CD4-positive, alpha-beta T cell treated with Interleukin-21 for 1 hour (primary cell): ENCODE measurements around the gene LRRK2.
"Not testable (repeated sequence)": the region's sequence is repeated elsewhere in the genome, so short reads cannot be mapped to it uniquely, and the experiment has no call there.

Source experiments
- DNase-seq: peaks from one replicate; pipeline ENCODE4 v3.0.0-alpha.2; 2020

Gene LRRK2

GRCh38 chr12:40250652-40251051 lies 25.9 kb downstream of the LRRK2 start:
- not testable (repeated sequence) for DNase-seq

GRCh38 chr12:40253936-40254335 lies 29.1 kb downstream of the LRRK2 start:
- no peak for DNase-seq

- no peak for DNase-seq
Observed at GRCh38 chr12:40254455-40255085, 29.8 kb downstream of the LRRK2 start.

GRCh38 chr12:40258371-40258770 lies 33.6 kb downstream of the LRRK2 start:
- DNase-seq: no peak

GRCh38 chr12:40261937-40262336 lies 37.1 kb downstream of the LRRK2 start:
- no peak for DNase-seq

- DNase-seq: no peak
Observed at GRCh38 chr12:40262657-40263056, 37.9 kb downstream of the LRRK2 start.

GRCh38 chr12:40263616-40264409 lies 39.0 kb downstream of the LRRK2 start:
- no peak for DNase-seq

- DNase-seq: no peak
Observed at GRCh38 chr12:40271981-40272664, 47.3 kb downstream of the LRRK2 start.

GRCh38 chr12:40281791-40282364 lies 57.1 kb downstream of the LRRK2 start:
- no peak for DNase-seq

- DNase-seq: no peak
Observed at GRCh38 chr12:40286583-40286982, 61.8 kb downstream of the LRRK2 start.

GRCh38 chr12:40287369-40287975 lies 62.7 kb downstream of the LRRK2 start:
- no peak for DNase-seq

- no peak for DNase-seq
Observed at GRCh38 chr12:40292788-40293429, 68.1 kb downstream of the LRRK2 start.

GRCh38 chr12:40298341-40298740 lies 73.5 kb downstream of the LRRK2 start:
- no peak for DNase-seq

GRCh38 chr12:40300490-40300889 lies 75.7 kb downstream of the LRRK2 start:
- no peak for DNase-seq

- no peak for DNase-seq
Observed at GRCh38 chr12:40309001-40309400, 84.2 kb downstream of the LRRK2 start.

GRCh38 chr12:40310211-40310610 lies 85.4 kb downstream of the LRRK2 start:
- no peak for DNase-seq

GRCh38 chr12:40312196-40312595 lies 87.4 kb downstream of the LRRK2 start:
- DNase-seq: no peak

GRCh38 chr12:40312982-40313576 lies 88.3 kb downstream of the LRRK2 start:
- no peak for DNase-seq

- no peak for DNase-seq
Observed at GRCh38 chr12:40313928-40314327, 89.1 kb downstream of the LRRK2 start.

- DNase-seq: no peak
Observed at GRCh38 chr12:40314927-40315326, 90.1 kb downstream of the LRRK2 start.

GRCh38 chr12:40315375-40315774 lies 90.6 kb downstream of the LRRK2 start:
- no peak for DNase-seq

- no peak for DNase-seq
Observed at GRCh38 chr12:40324261-40324660, 99.5 kb downstream of the LRRK2 start.
